ENCODE data around the gene NOL7.

- TF ChIP-seq POLR2AphosphoS5 (IDR thresholded peaks at IDR 0.05; ENCODE audit: borderline replicate concordance, low read depth, low read length) (peak; percentile 1; the same call in 1 of the 2 replicates), EZH2 (IDR thresholded peaks at IDR 0.05) (no peak)
These were observed 9.7 kb downstream of the NOL7 start for GRCh38 chr6:13624871-13625288.
